Common myeloid progenitor, CD34-positive (primary cell): ENCODE results near the gene B3GALT4.
"Not testable (repeated sequence)": the region's sequence is repeated elsewhere in the genome, so short reads cannot be mapped to it uniquely, and the experiment has no call there.

ENCODE experiments used
- CTCF ChIA-PET: fragments of 350-600 bp; sonication (Branson Sonifier 250); formaldehyde crosslinking; loops from one replicate; lab custom pipeline; 2021; ENCODE audit warnings: antibody characterized with exemption; lab: Charles Lee
- POLR2A ChIA-PET: fragments of 350-600 bp; sonication (Branson Sonifier 250); formaldehyde crosslinking; loops from one replicate; lab custom pipeline; 2021; ENCODE audit warnings: antibody characterized with exemption; lab: Charles Lee
- DNase-seq, 3 donors: peaks; one replicate each; pipeline versions ENCODE4 v3.0.0 to v3.0.0-alpha.2; 2013
- H3K27ac ChIP-seq, 2 experiments: 1 replicate in 1 of 2; 2 replicates in 1 of 2; pipeline ENCODE4 v1.7.0; 2013; ENCODE audit warnings: inconsistent platforms in 2 of 2, low read length in 2 of 2, mild to moderate bottlenecking in 2 of 2, low read depth in 1 of 2, moderate library complexity in 1 of 2; ENCODE audit not compliant: severe bottlenecking in 2 of 2, insufficient read depth in 1 of 2, poor library complexity in 1 of 2
- H3K27me3 ChIP-seq, 5 experiments: replicated peaks in 2 of 5; 1 replicate in 3 of 5; 2 replicates in 2 of 5; pipeline versions ENCODE4 v1.6.1 to v1.7.0; 2013; ENCODE audit warnings: low read length in 4 of 5, mild to moderate bottlenecking in 2 of 5, moderate library complexity in 2 of 5, inconsistent platforms in 1 of 5; ENCODE audit not compliant: insufficient read depth in 5 of 5, control insufficient read depth in 4 of 5
- H3K36me3 ChIP-seq, 4 experiments: 1 replicate in 2 of 4; 2 replicates in 2 of 4; pipeline versions ENCODE4 v1.6.1 to v1.7.0; 2013; ENCODE audit warnings: low read length in 3 of 4, control low read depth in 1 of 4, mild to moderate bottlenecking in 1 of 4; ENCODE audit not compliant: control insufficient read depth in 4 of 4, insufficient read depth in 4 of 4
- H3K4me1 ChIP-seq, 4 experiments: 1 replicate in 3 of 4; 2 replicates in 1 of 4; pipeline versions ENCODE4 v1.6.1 to v1.7.1; 2013; ENCODE audit warnings: low read length in 3 of 4, mild to moderate bottlenecking in 3 of 4, control low read depth in 1 of 4, inconsistent platforms in 1 of 4, moderate library complexity in 1 of 4; ENCODE audit not compliant: control insufficient read depth in 4 of 4, insufficient read depth in 4 of 4; ENCODE audit errors: control extremely low read depth in 1 of 4
- H3K4me3 ChIP-seq, 7 experiments: 1 replicate in 4 of 7; 2 replicates in 3 of 7; pipeline versions ENCODE4 v1.5.1 to v1.7.0; 2013; ENCODE audit warnings: mild to moderate bottlenecking in 7 of 7, low read length in 6 of 7, moderate library complexity in 6 of 7, inconsistent platforms in 2 of 7, low read depth in 2 of 7, control low read depth in 1 of 7; ENCODE audit not compliant: insufficient read depth in 4 of 7, control insufficient read depth in 1 of 7; ENCODE audit errors: extremely low read depth in 1 of 7
- H3K9me3 ChIP-seq, 5 experiments: 1 replicate in 4 of 5; 2 replicates in 1 of 5; pipeline versions ENCODE4 v1.6.1 to v1.7.1; 2013; ENCODE audit warnings: low read length in 4 of 5, mild to moderate bottlenecking in 2 of 5, inconsistent platforms in 1 of 5, low read depth in 1 of 5, moderate library complexity in 1 of 5; ENCODE audit not compliant: control insufficient read depth in 4 of 5, insufficient read depth in 2 of 5; ENCODE audit errors: control extremely low read depth in 1 of 5
- WGBS: methylation state at CpG from one replicate; pipeline ENCODE4 v1.1.5; 2013; ENCODE audit not compliant: insufficient coverage; 5-methylcytosine and 5-hydroxymethylcytosine counted together

Gene B3GALT4

DNA sequence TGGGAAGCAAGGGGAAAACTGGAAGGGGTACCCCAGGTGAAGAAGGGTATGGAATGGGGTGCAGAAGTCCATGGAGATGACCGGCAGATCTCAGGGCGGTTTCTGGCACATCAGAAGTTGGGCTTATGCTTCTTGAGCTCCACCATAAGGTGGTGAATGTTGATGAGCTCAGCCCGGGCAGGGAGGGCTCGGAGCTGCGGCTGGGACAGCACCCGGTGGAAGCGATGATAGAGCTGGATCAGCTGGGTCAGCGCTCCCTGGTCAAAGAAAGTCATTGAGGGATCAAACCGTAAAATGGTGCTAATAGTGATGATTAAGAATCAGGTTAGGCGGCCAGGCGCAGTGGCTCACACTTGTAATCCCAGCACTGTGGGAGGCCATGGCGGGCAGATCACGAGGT, 26.2 kb upstream of the B3GALT4 start:
- WGBS: 94% methylated on average over 13 of the region's 13 CpGs

GRCh38 chr6:33251395-33252012, 25.4 kb upstream of the B3GALT4 start:
- Histone ChIP-seq H3K9me3 (no peaks in the 10 kb centered on the region), H3K27ac (no peak overlapping the region), H3K36me3 (peaks cover 0 to 14% (median 8%) of the 10 kb centered on the region in 4 experiments), H3K4me3 (no peak overlapping the region), H3K4me1 (peaks cover 10 to 27% (median 25%) of the 10 kb centered on the region in 4 experiments), H3K27me3 (peaks cover 0 to 2% (median 0%) of the 10 kb centered on the region in 5 experiments)
- CTCF ChIA-PET: interaction anchor here (0.9 to 2.9 kb wide), 3 partner anchors 11 to 48 kb away, joined by 3 to 11 read pairs (median 9); partner anchors contain the start of genes RGL2, RPS18 and VPS52
- 78% methylated on average over 6 of the region's 6 CpGs for WGBS
- POLR2A ChIA-PET: no interaction called here
- no peak for DNase-seq

More for the DNA sequence above, 26.2 kb upstream of the B3GALT4 start:
- ChIA-PET CTCF (interaction anchor here (0.9 to 2.9 kb wide), 8 partner anchors 12 to 156 kb away, joined by 3 to 11 read pairs (median 4); partner anchors contain the start of genes RGL2, RPS18 and VPS52), POLR2A (no interaction called here)
- peaks cover 0 to 13% (median 7%) of the 10 kb centered on the region in 4 experiments for H3K36me3 ChIP-seq
- no peaks in the 10 kb centered on the region for H3K9me3 ChIP-seq
- peaks cover 10 to 27% (median 25%) of the 10 kb centered on the region in 4 experiments for H3K4me1 ChIP-seq
- H3K27ac ChIP-seq: peak overlapping the region in 1 of 2 experiments; percentile 94
- no peak overlapping the region for H3K4me3 ChIP-seq
- DNase-seq: no peak
- H3K27me3 ChIP-seq: peaks cover 0 to 2% (median 0%) of the 10 kb centered on the region in 5 experiments

GRCh38 chr6:33252759-33253158, 24.2 kb upstream of the B3GALT4 start:
- POLR2A ChIA-PET: no interaction called here
- H3K4me3 ChIP-seq: no peak overlapping the region
- CTCF ChIA-PET: interaction anchor here (0.9 kb wide), 1 partner anchor 47 kb away, joined by 3 read pairs; no protein-coding TSS in a partner anchor

GRCh38 chr6:33254591-33254990, 22.3 kb upstream of the B3GALT4 start:
- DNase-seq: no peak

More at GRCh38 chr6:33252759-33253158, 24.2 kb upstream of the B3GALT4 start:
- no peaks in the 10 kb centered on the region for H3K27me3 ChIP-seq
- no peaks in the 10 kb centered on the region for H3K9me3 ChIP-seq
- peaks cover 10 to 27% (median 24%) of the 10 kb centered on the region in 4 experiments for H3K4me1 ChIP-seq
- no peak for DNase-seq
- H3K27ac ChIP-seq: no peak overlapping the region
- peaks cover 0 to 22% (median 11%) of the 10 kb centered on the region in 4 experiments for H3K36me3 ChIP-seq

GRCh38 chr6:33259032-33259431, 17.9 kb upstream of the B3GALT4 start:
- Histone ChIP-seq H3K9me3 (no peaks in the 10 kb centered on the region), H3K27ac (no peak overlapping the region), H3K27me3 (no peaks in the 10 kb centered on the region), H3K36me3 (peaks cover 7 to 48% (median 23%) of the 10 kb centered on the region in 4 experiments), H3K4me3 (no peak overlapping the region), H3K4me1 (no peaks in the 10 kb centered on the region)
- POLR2A ChIA-PET: no interaction called here
- no peak for DNase-seq
- CTCF ChIA-PET: interaction anchor here (0.7 kb wide), 1 partner anchor 98 kb away, joined by 3 read pairs; no protein-coding TSS in a partner anchor
- WGBS: 100% methylated on average over 2 of the region's 5 CpGs

More at GRCh38 chr6:33254591-33254990, 22.3 kb upstream of the B3GALT4 start:
- ChIA-PET CTCF (interaction anchor here (0.6 to 1.2 kb wide), 3 partner anchors 9 to 153 kb away, joined by 3 to 5 read pairs (median 3); no protein-coding TSS in a partner anchor), POLR2A (no interaction called here)
- Histone ChIP-seq H3K4me1 (peaks cover 4 to 12% (median 10%) of the 10 kb centered on the region in 4 experiments), H3K27me3 (no peaks in the 10 kb centered on the region), H3K27ac (no peak overlapping the region), H3K36me3 (peaks cover 2 to 28% (median 15%) of the 10 kb centered on the region in 4 experiments), H3K4me3 (no peak overlapping the region), H3K9me3 (no peaks in the 10 kb centered on the region)
- WGBS: 83% methylated on average over 1 of the region's 4 CpGs

- POLR2A ChIA-PET, H3K4me3 ChIP-seq, H3K27ac ChIP-seq, H3K27me3 ChIP-seq, H3K9me3 ChIP-seq, H3K4me1 ChIP-seq, DNase-seq: not testable (repeated sequence)
- peaks cover 16 to 74% (median 42%) of the 10 kb centered on the region in 4 experiments for H3K36me3 ChIP-seq
- CTCF ChIA-PET: interaction anchor here (0.8 to 2.8 kb wide), 3 partner anchors 8 to 113 kb away, joined by 3 to 11 read pairs (median 4); no protein-coding TSS in a partner anchor
- 80% methylated on average over 3 of the region's 3 CpGs for WGBS
These were observed 14.4 kb upstream of the B3GALT4 start for GRCh38 chr6:33262490-33262889.

DNA sequence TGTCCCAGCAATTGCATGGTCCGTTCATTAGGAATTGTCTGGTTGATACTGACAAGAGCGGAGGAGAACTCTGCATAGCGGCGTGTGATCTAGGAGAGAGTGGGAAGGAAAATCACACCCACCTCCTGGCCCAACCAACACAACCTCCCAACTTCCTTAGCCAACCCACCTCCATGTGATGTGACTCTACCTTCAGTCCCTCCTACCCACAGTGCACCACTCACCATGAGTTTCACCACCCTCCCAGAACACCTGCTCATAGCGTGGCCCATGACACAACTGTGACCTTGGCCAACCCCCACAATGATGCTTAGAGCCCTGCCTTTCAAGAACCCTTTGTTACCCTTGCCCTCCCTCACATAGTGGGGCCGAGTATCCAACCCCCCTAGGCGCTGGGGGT, 12.9 kb upstream of the B3GALT4 start:
- Histone ChIP-seq H3K9me3 (no peaks in the 10 kb centered on the region), H3K36me3 (peaks cover 17 to 82% (median 53%) of the 10 kb centered on the region in 4 experiments), H3K4me1 (no peaks in the 10 kb centered on the region), H3K4me3 (no peak overlapping the region), H3K27ac (no peak overlapping the region), H3K27me3 (no peaks in the 10 kb centered on the region)
- 89% methylated on average over 6 of the region's 7 CpGs for WGBS
- ChIA-PET POLR2A (interaction anchor here (0.7 to 1.2 kb wide), 2 partner anchors 7 to 81 kb away, joined by 3 to 4 read pairs; partner anchors contain the start of genes RPS18 and VPS52), CTCF (interaction anchor here (0.9 to 2.8 kb wide), 3 partner anchors 9 to 66 kb away, joined by 3 to 11 read pairs (median 5); no protein-coding TSS in a partner anchor)
- no peak for DNase-seq
